Measurements from ENCODE around the gene TCF19.

- TF ChIP-seq, protein P1, sequence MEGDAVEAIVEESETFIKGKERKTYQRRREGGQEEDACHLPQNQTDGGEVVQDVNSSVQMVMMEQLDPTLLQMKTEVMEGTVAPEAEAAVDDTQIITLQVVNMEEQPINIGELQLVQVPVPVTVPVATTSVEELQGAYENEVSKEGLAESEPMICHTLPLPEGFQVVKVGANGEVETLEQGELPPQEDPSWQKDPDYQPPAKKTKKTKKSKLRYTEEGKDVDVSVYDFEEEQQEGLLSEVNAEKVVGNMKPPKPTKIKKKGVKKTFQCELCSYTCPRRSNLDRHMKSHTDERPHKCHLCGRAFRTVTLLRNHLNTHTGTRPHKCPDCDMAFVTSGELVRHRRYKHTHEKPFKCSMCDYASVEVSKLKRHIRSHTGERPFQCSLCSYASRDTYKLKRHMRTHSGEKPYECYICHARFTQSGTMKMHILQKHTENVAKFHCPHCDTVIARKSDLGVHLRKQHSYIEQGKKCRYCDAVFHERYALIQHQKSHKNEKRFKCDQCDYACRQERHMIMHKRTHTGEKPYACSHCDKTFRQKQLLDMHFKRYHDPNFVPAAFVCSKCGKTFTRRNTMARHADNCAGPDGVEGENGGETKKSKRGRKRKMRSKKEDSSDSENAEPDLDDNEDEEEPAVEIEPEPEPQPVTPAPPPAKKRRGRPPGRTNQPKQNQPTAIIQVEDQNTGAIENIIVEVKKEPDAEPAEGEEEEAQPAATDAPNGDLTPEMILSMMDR (IDR thresholded peaks at IDR 0.05): no peak
- TF ChIP-seq EZH2 (IDR thresholded peaks at IDR 0.05; ENCODE audit: borderline replicate concordance, insufficient read depth, low read depth, low read length, poor library complexity, severe bottlenecking): no peak
Observed at GRCh38 chr6:31126396-31127175, 31.8 kb upstream of the TCF19 start.
